Testis (tissue), 3 donors: ENCODE data around the gene CCDC60. TPM values are rescaled to one million over a fixed set of nuclear protein-coding genes. Genes with fewer than 3 reads are reported as not detected.

Experiments
- DNase-seq: peaks from one replicate; pipeline ENCODE4 v3.0.0-alpha.2; 2019
- H3K27ac ChIP-seq, 2 donors: fragments of 200-600 bp; sonication (generic); one replicate each; pipeline ENCODE4 v1.5.1; 2019
- H3K27me3 ChIP-seq: fragments of 200-600 bp; sonication (generic); one replicate; pipeline ENCODE4 v1.5.1; 2019
- H3K36me3 ChIP-seq: fragments of 200-600 bp; sonication (generic); one replicate; pipeline ENCODE4 v1.5.1; 2017; ENCODE audit warnings: low read depth; ENCODE audit errors: missing control alignments
- H3K4me1 ChIP-seq: fragments of 200-600 bp; sonication (generic); one replicate; pipeline ENCODE4 v1.5.1; 2019
- H3K4me3 ChIP-seq, 2 donors: fragments of 200-600 bp; sonication (generic); one replicate each; pipeline ENCODE4 v1.5.1; 2017 to 2019
- H3K9me3 ChIP-seq: fragments of 200-600 bp; sonication (generic); one replicate; pipeline ENCODE4 v1.5.1; 2017
- POLR2A ChIP-seq: fragments of 450-650 bp; IDR thresholded peaks from one replicate; pipeline ENCODE4 v1.6.1; 2017; ENCODE audit warnings: antibody characterized with exemption, mild to moderate bottlenecking, moderate library complexity
- WGBS, 2 donors: methylation state at CpG; one replicate each; pipeline ENCODE4 v1.1.5; 2018; 5-methylcytosine and 5-hydroxymethylcytosine counted together
- intact Hi-C: fragments of 100-400 bp; cut with DNase I; formaldehyde crosslinking; loops from one replicate; pipeline ENCODE4 v1.15.1; 2023; ENCODE audit warnings: low total_unique reads
- polyA plus RNA-seq: library from polyadenylated mRNA; stranded (reverse); fragments of 350-450 nt; fragmentation: Illumina TruSeq; extraction: RNeasy Lipid Tissue Mini Kit (QIAGEN cat#74804); gene quantifications from one replicate; pipeline ENCODE4 v1.2.3, GENCODE V29; 2014; ENCODE audit warnings: low read depth, low replicate concordance; ENCODE audit not compliant: insufficient read depth
- total RNA-seq, 2 donors: library from RNA; depleted of rRNA; stranded (reverse); fragments of >200 nt; gene quantifications; one replicate each; pipeline ENCODE4 v1.2.3, GENCODE V29; 2016
- TF ChIP-seq, protein P1 (sequence below), 3 experiments: fragments of 450-650 bp in 2 of 3; fragments of 200-600 bp in 1 of 3; sonication (generic) in 1 of 3; IDR thresholded peaks; one replicate each; pipeline ENCODE4 v1.5.1; 2016 to 2019; ENCODE audit warnings: antibody characterized with exemption in 3 of 3, mild to moderate bottlenecking in 2 of 3, moderate library complexity in 1 of 3

Gene CCDC60
- total and polyA plus RNA-seq, 3 donors from 2014 or later, result 5.7 to 35.6 (median 11.4) TPM

DNA sequence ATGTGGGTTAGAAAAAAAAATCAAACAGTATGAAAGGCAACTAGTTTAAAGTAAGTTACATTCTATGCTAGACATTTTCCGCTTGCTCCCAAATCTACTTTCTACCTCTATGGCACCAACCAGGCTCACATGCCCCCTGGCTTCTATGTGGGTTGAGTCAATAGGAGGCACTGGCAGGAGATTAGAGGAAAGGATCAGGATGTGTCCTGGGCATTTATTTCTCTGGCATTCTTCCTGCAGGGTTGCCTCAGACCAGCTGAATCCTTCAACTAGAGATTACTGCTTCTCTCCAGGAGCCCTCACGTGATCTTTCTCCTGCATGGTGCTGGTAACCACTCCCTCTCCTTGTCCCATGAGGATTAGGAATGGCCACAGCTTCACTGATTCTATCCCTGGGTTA is 14.9 kb upstream of the CCDC60 start:
- WGBS, 2 donors, result 60 to 72% methylated on average over 2 of the region's 2 CpGs
- Histone ChIP-seq H3K4me1 (no peaks in the 10 kb centered on the region), H3K9me3 (no peaks in the 10 kb centered on the region), H3K27me3 (no peaks in the 10 kb centered on the region), H3K36me3 (no peaks in the 10 kb centered on the region), H3K4me3 (no peak overlapping the region), H3K27ac (no peak overlapping the region)
- DNase-seq, result no peak
- intact Hi-C loops, result no loop called here
- TF ChIP-seq, protein P1, sequence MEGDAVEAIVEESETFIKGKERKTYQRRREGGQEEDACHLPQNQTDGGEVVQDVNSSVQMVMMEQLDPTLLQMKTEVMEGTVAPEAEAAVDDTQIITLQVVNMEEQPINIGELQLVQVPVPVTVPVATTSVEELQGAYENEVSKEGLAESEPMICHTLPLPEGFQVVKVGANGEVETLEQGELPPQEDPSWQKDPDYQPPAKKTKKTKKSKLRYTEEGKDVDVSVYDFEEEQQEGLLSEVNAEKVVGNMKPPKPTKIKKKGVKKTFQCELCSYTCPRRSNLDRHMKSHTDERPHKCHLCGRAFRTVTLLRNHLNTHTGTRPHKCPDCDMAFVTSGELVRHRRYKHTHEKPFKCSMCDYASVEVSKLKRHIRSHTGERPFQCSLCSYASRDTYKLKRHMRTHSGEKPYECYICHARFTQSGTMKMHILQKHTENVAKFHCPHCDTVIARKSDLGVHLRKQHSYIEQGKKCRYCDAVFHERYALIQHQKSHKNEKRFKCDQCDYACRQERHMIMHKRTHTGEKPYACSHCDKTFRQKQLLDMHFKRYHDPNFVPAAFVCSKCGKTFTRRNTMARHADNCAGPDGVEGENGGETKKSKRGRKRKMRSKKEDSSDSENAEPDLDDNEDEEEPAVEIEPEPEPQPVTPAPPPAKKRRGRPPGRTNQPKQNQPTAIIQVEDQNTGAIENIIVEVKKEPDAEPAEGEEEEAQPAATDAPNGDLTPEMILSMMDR (IDR thresholded peaks at IDR 0.05), result no peak
- no peak for TF ChIP-seq POLR2A

DNA sequence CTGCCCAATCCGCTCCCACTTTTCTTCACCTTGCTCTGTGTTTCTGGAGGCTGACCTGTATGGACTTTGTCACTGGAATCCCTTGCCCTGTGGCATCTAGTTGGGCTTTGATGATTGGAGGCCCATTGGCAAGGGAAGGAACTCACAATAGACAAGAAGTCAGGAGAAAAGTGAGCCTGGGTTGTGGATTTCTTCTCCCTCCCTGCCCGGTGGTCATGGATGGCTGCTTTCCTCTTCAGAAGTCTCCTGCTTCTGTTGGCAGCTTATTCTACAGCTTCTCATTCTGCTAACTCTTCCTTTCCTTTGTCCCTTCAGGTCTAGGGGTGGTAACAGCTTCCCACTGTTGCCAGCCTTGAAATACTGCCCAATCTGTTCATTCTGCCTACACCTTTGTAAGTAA is 13.9 kb upstream of the CCDC60 start:
- H3K27me3 ChIP-seq, result no peaks in the 10 kb centered on the region
- H3K4me1 ChIP-seq, result no peaks in the 10 kb centered on the region
- intact Hi-C loops, result no loop called here
- no peak overlapping the region for H3K27ac ChIP-seq
- no peak overlapping the region for H3K4me3 ChIP-seq
- H3K36me3 ChIP-seq, result no peaks in the 10 kb centered on the region
- WGBS, 2 donors, result 50 to 59% methylated on average over 2 of the region's 2 CpGs
- H3K9me3 ChIP-seq, result no peaks in the 10 kb centered on the region
- TF ChIP-seq POLR2A, result no peak
- TF ChIP-seq, protein P1 (IDR thresholded peaks at IDR 0.05), result no peak
- DNase-seq, result no peak

DNA sequence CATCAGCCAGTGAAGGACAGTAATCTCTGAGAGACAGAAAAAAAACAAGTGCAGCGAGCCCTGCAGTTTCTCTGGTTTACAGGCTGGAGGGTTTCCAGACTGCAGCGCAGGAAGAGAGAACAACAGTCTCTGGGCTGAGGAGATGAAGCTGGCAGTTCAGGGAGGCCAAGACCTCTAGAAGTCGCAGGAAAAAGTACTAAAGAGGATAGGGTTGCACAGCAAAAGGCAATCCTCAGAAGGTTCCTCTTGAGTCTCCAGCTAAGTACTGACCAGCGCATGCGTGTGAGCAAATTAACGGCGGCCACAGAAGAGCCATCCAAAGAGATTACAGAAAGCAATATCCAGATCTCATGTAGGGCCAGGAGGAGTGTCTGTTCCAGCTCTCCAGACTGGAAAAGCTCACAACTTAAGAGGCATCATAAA is 12.2 kb upstream of the CCDC60 start:
- no peak overlapping the region for H3K4me3 ChIP-seq
- DNase-seq, result no peak
- 72% methylated on average over 7 of the region's 7 CpGs for WGBS, 2 donors
- TF ChIP-seq, protein P1 (IDR thresholded peaks at IDR 0.05), result no peak
- TF ChIP-seq POLR2A, result no peak
- intact Hi-C loops, result no loop called here
- no peaks in the 10 kb centered on the region for H3K9me3 ChIP-seq
- no peaks in the 10 kb centered on the region for H3K4me1 ChIP-seq
- H3K27ac ChIP-seq, result no peak overlapping the region
- no peaks in the 10 kb centered on the region for H3K36me3 ChIP-seq
- H3K27me3 ChIP-seq, result no peaks in the 10 kb centered on the region

DNA sequence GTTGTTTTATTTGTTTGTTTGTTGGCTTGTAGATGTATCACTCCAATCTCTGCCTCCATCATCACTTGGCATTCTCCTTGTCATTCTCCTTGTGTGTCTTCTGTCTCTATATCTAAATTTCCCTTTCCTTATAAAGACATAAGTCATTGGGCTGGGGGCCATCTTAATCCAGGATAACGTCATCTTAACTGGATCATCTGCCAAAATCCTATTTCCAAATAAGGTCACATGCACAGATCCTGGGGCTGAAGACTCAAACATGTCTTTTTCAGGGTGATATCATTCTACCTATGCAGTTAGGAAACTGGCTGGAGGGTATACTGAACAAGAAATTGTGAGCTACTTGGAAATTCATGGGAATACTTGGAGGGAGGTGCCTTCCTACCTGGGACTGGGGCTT is 8.7 kb upstream of the CCDC60 start:
- intact Hi-C loops, result no loop called here
- TF ChIP-seq, protein P1 (IDR thresholded peaks at IDR 0.05), result no peak
- no peak for TF ChIP-seq POLR2A
- no peaks in the 10 kb centered on the region for H3K4me1 ChIP-seq
- DNase-seq, result no peak
- H3K27ac ChIP-seq, result no peak overlapping the region
- no peak overlapping the region for H3K4me3 ChIP-seq
- H3K9me3 ChIP-seq, result no peaks in the 10 kb centered on the region
- H3K36me3 ChIP-seq, result no peaks in the 10 kb centered on the region
- H3K27me3 ChIP-seq, result no peaks in the 10 kb centered on the region
- WGBS, 2 donors, result 60 to 63% methylated on average over 1 of the region's 1 CpG

DNA sequence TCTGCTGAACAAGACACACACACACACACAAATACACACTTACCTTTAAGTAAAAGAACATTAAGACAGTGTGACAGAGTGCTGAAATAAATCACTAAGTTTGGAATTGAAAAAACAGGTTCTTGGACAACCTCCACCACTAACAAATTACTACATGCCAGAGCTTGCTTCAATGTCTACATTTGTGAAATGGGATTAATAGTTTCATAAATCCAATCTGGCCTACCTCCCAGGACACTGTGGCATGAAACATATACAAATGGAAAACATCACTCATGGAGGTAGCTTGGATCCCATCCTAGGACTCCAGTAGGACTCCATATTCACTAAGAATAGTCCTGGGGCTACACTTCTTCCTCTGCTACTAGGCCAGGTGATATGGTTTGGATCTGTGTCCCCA is 8.2 kb upstream of the CCDC60 start:
- Histone ChIP-seq H3K27me3 (no peaks in the 10 kb centered on the region), H3K9me3 (no peaks in the 10 kb centered on the region), H3K4me3 (no peak overlapping the region), H3K36me3 (no peaks in the 10 kb centered on the region), H3K27ac (no peak overlapping the region), H3K4me1 (no peaks in the 10 kb centered on the region)
- TF ChIP-seq POLR2A, result no peak
- TF ChIP-seq, protein P1 (IDR thresholded peaks at IDR 0.05), result no peak
- no peak for DNase-seq
- intact Hi-C loops, result no loop called here
